GM19239 (cell line): ENCODE results near the gene RAB3GAP2.

Source experiments
- DNase-seq: peaks from one replicate; pipeline ENCODE4 v3.0.0; 2011; ENCODE audit warnings: low spot score; ENCODE audit not compliant: insufficient read length
- FAIRE-seq: peaks from 2 replicates; lab custom pipeline; 2011; peaks lifted over from hg19 to GRCh38; lab: Jason Lieb, UNC

The RAB3GAP2 gene

GRCh38 chr1:220099826-220100225, 172.4 kb downstream of the RAB3GAP2 start:
- no peak for FAIRE-seq

More at GRCh38 chr1:220099826-220100225, 172.4 kb downstream of the RAB3GAP2 start:
- DNase-seq = no peak
